GM12878 (cell line): Measurements from ENCODE around the gene ASB6. TPM values are rescaled to one million over a fixed set of nuclear protein-coding genes. Genes with fewer than 3 reads are reported as not detected.

Experiments used
- ATAC-seq: fragments of 200-7000 bp; cut with Tn5 transposase; 3 replicates; pipeline ENCODE4 v1.9.1; 2020; ENCODE audit warnings: mild to moderate bottlenecking, moderate library complexity
- BruUV-seq: library from RNA; stranded (reverse); fragments of 400-500 nt; replicated peaks from 2 replicates; lab custom pipeline; 2021; lab: Mats Ljungman, UMichigan
- CTCF ChIA-PET: fragments of 300-600 bp; sonication (Branson Sonifier 250); formaldehyde crosslinking; extraction: SDS; loops from one replicate; lab custom pipeline; 2021; ENCODE audit warnings: inconsistent platforms; lab: Yijun Ruan, JAX
- POLR2A ChIA-PET: fragments of 350-600 bp; formaldehyde crosslinking; extraction: SDS; loops from one replicate; lab custom pipeline; 2021; ENCODE audit warnings: inconsistent platforms; lab: Charles Lee
- RAD21 ChIA-PET: fragments of 300-600 bp; sonication (Branson Sonifier 250); formaldehyde crosslinking; loops from one replicate; lab custom pipeline; 2023; ENCODE audit warnings: antibody characterized with exemption; ENCODE audit not compliant: unreplicated experiment; lab: Charles Lee
- SMC1A ChIA-PET: fragments of 300-600 bp; sonication (Branson Sonifier 250); formaldehyde crosslinking; loops from one replicate; lab custom pipeline; 2023; ENCODE audit not compliant: unreplicated experiment, uncharacterized antibody; lab: Charles Lee
- DNase-seq: peaks from one replicate; pipeline ENCODE4 v3.0.0-alpha.2; 2011; ENCODE audit warnings: low read depth, low spot score
- FAIRE-seq: peaks from 3 replicates; lab custom pipeline; 2011; peaks lifted over from hg19 to GRCh38; lab: Jason Lieb, UNC
- H2AFZ ChIP-seq: 2 replicates; pipeline ENCODE4 v1.6.0; 2011; ENCODE audit warnings: low read depth, low read length, control low read depth; ENCODE audit not compliant: control insufficient read depth
- H3K27ac ChIP-seq: 2 replicates; pipeline ENCODE4 v1.5.1; 2011; ENCODE audit warnings: control low read depth; ENCODE audit not compliant: control insufficient read depth, insufficient read depth
- H3K27me3 ChIP-seq, 2 experiments: replicated peaks in 1 of 2; 2 replicates each; pipeline versions ENCODE4 v1.6.0 to v1.6.1; 2011; ENCODE audit warnings: low read length in 1 of 2; ENCODE audit not compliant: control insufficient read depth in 2 of 2, insufficient read depth in 2 of 2
- H3K36me3 ChIP-seq, 2 experiments: 2 replicates each; pipeline ENCODE4 v1.5.1; 2011; ENCODE audit warnings: low read length in 1 of 2; ENCODE audit not compliant: control insufficient read depth in 2 of 2, insufficient read depth in 2 of 2
- H3K4me1 ChIP-seq: 2 replicates; pipeline ENCODE4 v1.6.1; 2011; ENCODE audit warnings: mild to moderate bottlenecking, low read length, moderate library complexity, mixed read lengths; ENCODE audit not compliant: control insufficient read depth, insufficient read depth
- H3K4me2 ChIP-seq: 2 replicates; pipeline ENCODE4 v1.6.0; 2011; ENCODE audit warnings: control low read depth; ENCODE audit not compliant: control insufficient read depth, insufficient read depth
- H3K4me3 ChIP-seq: fragments of 200-600 bp; sonication (generic); 2 replicates; pipeline ENCODE4 v1.5.1; 2016
- H3K79me2 ChIP-seq: 2 replicates; pipeline ENCODE4 v1.6.0; 2011; ENCODE audit warnings: low read length; ENCODE audit not compliant: control insufficient read depth, insufficient read depth
- H3K9ac ChIP-seq: 2 replicates; pipeline ENCODE4 v1.8.0; 2011; ENCODE audit warnings: low read length, control low read depth, mixed read lengths; ENCODE audit not compliant: control insufficient read depth, insufficient read depth
- H3K9me3 ChIP-seq: replicated peaks from 3 replicates; pipeline ENCODE4 v1.5.1; 2011; ENCODE audit warnings: mild to moderate bottlenecking, low read length; ENCODE audit not compliant: control insufficient read depth, insufficient read depth
- H4K20me1 ChIP-seq: 2 replicates; pipeline ENCODE4 v1.6.0; 2011; ENCODE audit not compliant: control insufficient read depth, insufficient read depth
- BCLAF1 ChIP-seq: fragments of 450-650 bp; IDR thresholded peaks from 2 replicates; pipeline ENCODE4 v1.6.1; 2017; ENCODE audit warnings: antibody characterized with exemption, mild to moderate bottlenecking, moderate library complexity
- BMI1 ChIP-seq: fragments of 450-650 bp; IDR thresholded peaks from 2 replicates; pipeline ENCODE4 v1.6.1; 2016; ENCODE audit warnings: mild to moderate bottlenecking, moderate library complexity, borderline replicate concordance
- CBFB ChIP-seq: IDR thresholded peaks from 2 replicates; pipeline ENCODE4 v1.6.1; 2016; ENCODE audit warnings: antibody characterized with exemption, low read depth
- CHD4 ChIP-seq: fragments of 200-600 bp; sonication (generic); IDR thresholded peaks from 2 replicates; pipeline ENCODE4 v1.6.1; 2016; ENCODE audit warnings: mild to moderate bottlenecking
- HDGF ChIP-seq: fragments of 450-650 bp; IDR thresholded peaks from 2 replicates; pipeline ENCODE4 v1.6.1; 2016; ENCODE audit warnings: antibody characterized with exemption
- JUNB ChIP-seq: IDR thresholded peaks from 2 replicates; pipeline ENCODE4 v1.6.1; 2016; ENCODE audit warnings: antibody characterized with exemption, mild to moderate bottlenecking
- NFIC ChIP-seq: IDR thresholded peaks from 2 replicates; pipeline ENCODE4 v1.6.1; 2012; ENCODE audit warnings: low read depth, mild to moderate bottlenecking, inconsistent platforms, low read length, moderate library complexity
- PBX3 ChIP-seq: IDR thresholded peaks from 2 replicates; pipeline ENCODE4 v1.6.1; 2011; ENCODE audit warnings: mild to moderate bottlenecking, low read depth, low read length, moderate library complexity; ENCODE audit not compliant: insufficient replicate concordance
- POLR2A ChIP-seq: IDR thresholded peaks from 2 replicates; pipeline ENCODE4 v1.6.1; 2011; ENCODE audit warnings: low read depth, mild to moderate bottlenecking, low read length
- POU2F2 ChIP-seq: IDR thresholded peaks from 3 replicates; pipeline ENCODE4 v1.6.1; 2011; ENCODE audit warnings: low read depth, mild to moderate bottlenecking, low read length, borderline replicate concordance
- RCOR1 ChIP-seq: conservative IDR thresholded peaks from 2 replicates; pipeline ENCODE4 v1.6.1; 2012; ENCODE audit warnings: low read depth, low read length, improper control_type of control experiment
- SP1 ChIP-seq: IDR thresholded peaks from one replicate; pipeline ENCODE4 v1.6.1; 2011; ENCODE audit warnings: low read depth, low read length
- ZBTB40 ChIP-seq: fragments of 450-650 bp; IDR thresholded peaks from 2 replicates; pipeline ENCODE4 v1.6.1; 2016; ENCODE audit warnings: mild to moderate bottlenecking, moderate library complexity, borderline replicate concordance
- ZNF217 ChIP-seq: fragments of 450-650 bp; IDR thresholded peaks from 2 replicates; pipeline ENCODE4 v1.6.1; 2017; ENCODE audit warnings: antibody characterized with exemption, mild to moderate bottlenecking
- WGBS: methylation state at CpG from one replicate; pipeline ENCODE4 v1.1.6; 2016; ENCODE audit warnings: low lambda C conversion rate; ENCODE audit not compliant: insufficient replicate concordance, insufficient coverage; ENCODE audit errors: missing lambda C conversion rate; 5-methylcytosine and 5-hydroxymethylcytosine counted together
- in situ Hi-C: fragments of 300-500 bp; cut with MboI; formaldehyde crosslinking; loops from 9 replicates; pipeline ENCODE4 v1.14.3; 2018; ENCODE audit warnings: mixed read lengths
- intact Hi-C: fragments of 100-400 bp; cut with micrococcal nuclease; formaldehyde crosslinking; loops from one replicate; pipeline ENCODE4 v1.14.2; 2022; ENCODE audit not compliant: unreplicated experiment
- polyA plus RNA-seq, 11 experiments: library from polyadenylated mRNA; depleted of rRNA in 4 of 11; unstranded in 6 of 11; stranded (reverse) in 5 of 11; fragments of >200 nt; fragmentation: Nextera tagmentation in 4 of 11; fragmentation: Illumina TruSeq in 1 of 11; extraction: Ambion mirVana in 4 of 11; extraction: Trizol in 1 of 11; gene quantifications; 1 replicate in 1 of 11; 2 replicates in 10 of 11; pipeline versions ENCODE4 v1.2.1 to v1.2.3, GENCODE V29; 2011 to 2016; ENCODE audit warnings: inconsistent platforms in 2 of 11, missing spikeins in 2 of 11, low read depth in 1 of 11
- total RNA-seq, 4 experiments: library from RNA; depleted of rRNA in 3 of 4; stranded (reverse); fragments of >200 nt in 3 of 4; fragmentation: Illumina TruSeq in 1 of 4; extraction: Trizol in 1 of 4; gene quantifications; 2 replicates each; pipeline versions ENCODE4 v1.2.1 to v1.2.3, GENCODE V29; 2013 to 2021

ASB6 gene
- total and polyA plus RNA-seq, 10 of the 15 experiments (the other 5 are each of a cell fraction or from before 2014, with no cell fraction given) = 0.80 to 18.2 (median 9.9) TPM

- in situ Hi-C loops (no loop called here), intact Hi-C loops (no loop called here)
- ChIA-PET RAD21 (interaction anchor here (0.9 kb wide), 1 partner anchor 447 kb away, joined by 5 read pairs; no protein-coding TSS in a partner anchor), POLR2A (interaction anchor here (0.6 to 0.7 kb wide), 2 partner anchors 478 to 509 kb away, joined by 3 to 7 read pairs; partner anchors contain the start of gene PTPA), SMC1A (interaction anchor here (6.8 kb wide), 1 partner anchor 480 kb away, joined by 83 read pairs; no protein-coding TSS in a partner anchor), CTCF (interaction anchor here (0.9 to 2.5 kb wide), 5 partner anchors 10 to 489 kb away, joined by 3 to 10 read pairs (median 8); no protein-coding TSS in a partner anchor)
- no peak within 1 kb of the TSS for H3K27ac ChIP-seq
- DNase-seq = no peak
- H3K9ac ChIP-seq = no peak within 1 kb of the TSS
- H3K4me3 ChIP-seq = no peak within 1 kb of the TSS
- H2AFZ ChIP-seq = no peak within 1 kb of the TSS
- H3K36me3 ChIP-seq = no peaks in the 10 kb centered on the region
- no peaks in the 10 kb centered on the region for H3K9me3 ChIP-seq
- no peaks in the 10 kb centered on the region for H3K79me2 ChIP-seq
- H4K20me1 ChIP-seq = no peaks in the 10 kb centered on the region; the same call in 1 of the 2 replicates
- BruUV-seq = no TSS peak
- peaks cover 9% of the 10 kb centered on the region for H3K4me1 ChIP-seq
- H3K27me3 ChIP-seq = peaks cover 6 to 11% of the 10 kb centered on the region in 2 experiments
- WGBS = 21% methylated on average over 21 of the region's 21 CpGs
- no peak for FAIRE-seq
- no peak for ATAC-seq
- no peak within 1 kb of the TSS for H3K4me2 ChIP-seq
- TF ChIP-seq POLR2A = no peak
- no peak for TF ChIP-seq BMI1
- no peak for TF ChIP-seq HDGF
- TF ChIP-seq ZBTB40 = no peak
- TF ChIP-seq SP1 = no peak
- no peak for TF ChIP-seq PBX3
- TF ChIP-seq BCLAF1 = no peak
- no peak for TF ChIP-seq ZNF217
- TF ChIP-seq POU2F2 = no peak
- TF ChIP-seq CBFB = no peak
- TF ChIP-seq CHD4 = no peak
- no peak for TF ChIP-seq RCOR1
- no peak for TF ChIP-seq JUNB
- no peak for TF ChIP-seq NFIC
These were observed 21.2 kb downstream of the ASB6 start, which contains the start of gene C9orf50 for GRCh38 chr9:129620669-129621295. TSS of gene C9orf50 (minus strand) at chr9:129621101. CDS start at chr9:129620574, 527 bp downstream.
